Measurements from ENCODE around the gene TK1.
"Not testable (repeated sequence)": the region's sequence is repeated elsewhere in the genome, so short reads cannot be mapped to it uniquely, and the experiment has no call there.

Gene TK1

GRCh38 chr17:78175643-78175981 lies 11.2 kb downstream of the TK1 start:
- DNase-seq, result no peak

GRCh38 chr17:78174870-78175642 lies 11.8 kb downstream of the TK1 start:
- no peak for DNase-seq

GRCh38 chr17:78174346-78174869 lies 12.4 kb downstream of the TK1 start:
- DNase-seq, result peak in 1 of 2 donors; percentile 41

GRCh38 chr17:78173097-78173715 lies 13.6 kb downstream of the TK1 start:
- no peak for DNase-seq

- DNase-seq, result peak in 1 of 2 donors; percentile 29
Measured at GRCh38 chr17:78172249-78173051, 14.4 kb downstream of the TK1 start.

GRCh38 chr17:78171591-78172248 lies 15.1 kb downstream of the TK1 start:
- not testable (repeated sequence) for DNase-seq

GRCh38 chr17:78170692-78171590 lies 15.9 kb downstream of the TK1 start:
- no peak for DNase-seq

- DNase-seq, result no peak
Measured at GRCh38 chr17:78168903-78169793, 17.7 kb downstream of the TK1 start.

GRCh38 chr17:78168242-78168902 lies 18.5 kb downstream of the TK1 start, which contains the start of gene SYNGR2:
SYNGR2 (plus strand) TSS chr17:78168581; CDS start chr17:78168617, 36 bp downstream.
- peak; percentile 48 to 50 for DNase-seq

GRCh38 chr17:78166416-78166815 lies 20.4 kb downstream of the TK1 start:
- no peak for DNase-seq

- no peak for DNase-seq
Measured at GRCh38 chr17:78164748-78165607, 21.9 kb downstream of the TK1 start.

GRCh38 chr17:78163881-78164747 lies 22.7 kb downstream of the TK1 start:
- DNase-seq, result no peak

GRCh38 chr17:78159575-78160158 lies 27.2 kb downstream of the TK1 start:
- DNase-seq, result peak in 1 of 2 donors; percentile 65

GRCh38 chr17:78154903-78155811 lies 31.7 kb downstream of the TK1 start:
- DNase-seq, result no peak

- no peak for DNase-seq
Measured at GRCh38 chr17:78151514-78152008, 35.3 kb downstream of the TK1 start.

- no peak for DNase-seq
Measured at GRCh38 chr17:78148286-78149016, 38.4 kb downstream of the TK1 start.
